GM10266 (cell line): ENCODE measurements around the gene SIDT2.

Experiments
- DNase-seq: peaks from one replicate; pipeline ENCODE4 v3.0.0; 2012; ENCODE audit errors: extremely low spot score
- CTCF ChIP-seq: IDR thresholded peaks from 2 replicates; pipeline ENCODE4 v1.5.1; 2012; ENCODE audit warnings: mild to moderate bottlenecking, low read depth; ENCODE audit not compliant: control insufficient read depth, insufficient read depth; ENCODE audit errors: missing control alignments

Gene SIDT2

GRCh38 chr11:117230286-117230961 is 51.9 kb downstream of the SIDT2 start:
- TF ChIP-seq CTCF: no peak
- DNase-seq: peak; percentile 46

- TF ChIP-seq CTCF: no peak
- no peak for DNase-seq
Measured at GRCh38 chr11:117230999-117231841, 52.7 kb downstream of the SIDT2 start.

GRCh38 chr11:117231842-117232091 is 53.2 kb downstream of the SIDT2 start, which contains the start of gene PCSK7:
PCSK7 (minus strand) TSS chr11:117232073; CDS start chr11:117229844, 2,229 bp downstream.
- DNase-seq: no peak

GRCh38 chr11:117232092-117232878 is 53.7 kb downstream of the SIDT2 start, which contains the start of gene RNF214:
RNF214 (plus strand) TSS chr11:117232671; CDS start chr11:117234273, 1,602 bp downstream.
- TF ChIP-seq CTCF: peak; percentile 90
- peak; percentile 99 for DNase-seq

More at GRCh38 chr11:117231842-117232091, 53.2 kb downstream of the SIDT2 start, which contains the start of gene PCSK7:
- TF ChIP-seq CTCF: no peak

- TF ChIP-seq CTCF: no peak
- DNase-seq: peak; percentile 66
Measured at GRCh38 chr11:117232911-117233409, 54.4 kb downstream of the SIDT2 start.

- DNase-seq: no peak
- TF ChIP-seq CTCF: no peak
Measured at GRCh38 chr11:117238221-117238620, 59.7 kb downstream of the SIDT2 start.
